Omental fat pad (tissue), 4 donors: ENCODE measurements around the gene MAPK9. TPM values are rescaled to one million over a fixed set of nuclear protein-coding genes. Genes with fewer than 3 reads are reported as not detected.

Source experiments
- ATAC-seq: fragments of 150-250 bp; one replicate; pipeline ENCODE4 v1.9.1; 2016; ENCODE audit warnings: mild to moderate bottlenecking, moderate library complexity; ENCODE audit not compliant: low FRiP score
- DNase-seq: peaks from one replicate; pipeline ENCODE4 v3.0.0-alpha.2; 2019; ENCODE audit warnings: low spot score
- total RNA-seq, 4 donors: library from RNA; depleted of rRNA; stranded (reverse); fragments of >200 nt; gene quantifications; one replicate each; pipeline ENCODE4 v1.1.0, GENCODE V29; 2016
- TF ChIP-seq, protein P1 (sequence below), 3 donors: fragments of 450-650 bp; IDR thresholded peaks; one replicate each; pipeline ENCODE4 v1.5.1; 2016 to 2017; ENCODE audit warnings: antibody characterized with exemption in 3 of 3, mild to moderate bottlenecking in 3 of 3, moderate library complexity in 2 of 3

MAPK9 gene
- total RNA-seq, 4 donors from 2014 or later = 18.6 to 31.6 (median 29.6) TPM

DNA sequence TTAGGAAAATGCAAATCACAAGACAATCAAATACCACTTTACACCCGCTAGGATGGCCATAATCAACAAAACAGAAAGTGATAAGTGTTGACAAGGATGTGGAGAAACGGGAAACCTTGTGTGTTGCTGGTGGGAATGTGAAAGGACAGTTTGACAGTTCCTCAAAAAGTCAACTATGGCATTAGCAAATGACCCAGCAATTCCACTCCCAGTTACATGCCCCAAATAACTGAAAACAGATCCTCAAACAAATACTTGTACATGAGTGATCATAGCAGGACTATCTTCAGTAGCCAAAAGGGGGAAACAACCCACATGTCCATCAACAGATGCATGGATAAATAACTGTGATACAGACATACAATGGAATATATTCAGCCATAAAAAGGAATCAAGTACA, 104.1 kb downstream of the MAPK9 start:
- DNase-seq (no peak), ATAC-seq (no peak)
- TF ChIP-seq, protein P1, sequence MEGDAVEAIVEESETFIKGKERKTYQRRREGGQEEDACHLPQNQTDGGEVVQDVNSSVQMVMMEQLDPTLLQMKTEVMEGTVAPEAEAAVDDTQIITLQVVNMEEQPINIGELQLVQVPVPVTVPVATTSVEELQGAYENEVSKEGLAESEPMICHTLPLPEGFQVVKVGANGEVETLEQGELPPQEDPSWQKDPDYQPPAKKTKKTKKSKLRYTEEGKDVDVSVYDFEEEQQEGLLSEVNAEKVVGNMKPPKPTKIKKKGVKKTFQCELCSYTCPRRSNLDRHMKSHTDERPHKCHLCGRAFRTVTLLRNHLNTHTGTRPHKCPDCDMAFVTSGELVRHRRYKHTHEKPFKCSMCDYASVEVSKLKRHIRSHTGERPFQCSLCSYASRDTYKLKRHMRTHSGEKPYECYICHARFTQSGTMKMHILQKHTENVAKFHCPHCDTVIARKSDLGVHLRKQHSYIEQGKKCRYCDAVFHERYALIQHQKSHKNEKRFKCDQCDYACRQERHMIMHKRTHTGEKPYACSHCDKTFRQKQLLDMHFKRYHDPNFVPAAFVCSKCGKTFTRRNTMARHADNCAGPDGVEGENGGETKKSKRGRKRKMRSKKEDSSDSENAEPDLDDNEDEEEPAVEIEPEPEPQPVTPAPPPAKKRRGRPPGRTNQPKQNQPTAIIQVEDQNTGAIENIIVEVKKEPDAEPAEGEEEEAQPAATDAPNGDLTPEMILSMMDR (IDR thresholded peaks at IDR 0.05) = no peak

Other genes with a start within 250 kb of the MAPK9 start
- gene RNF130, start 220.3 kb downstream of the MAPK9 start, total RNA-seq = 100 to 1,000 TPM; 150 to 170 (median 167) TPM
- gene RASGEF1C, start 82.9 kb downstream of the MAPK9 start, total RNA-seq = 1 to 10 TPM in 1 of 4 donors, under 1 TPM in 1, not detected in 2; 0.37 to 8.5 TPM
- gene GFPT2, start 61.3 kb upstream of the MAPK9 start, total RNA-seq = 100 to 1,000 TPM in 2 of 4 donors, 10 to 100 TPM in 2; 42.3 to 553 (median 270) TPM
- gene CNOT6, start 202.3 kb upstream of the MAPK9 start, total RNA-seq = 10 to 100 TPM; 11.3 to 15.1 (median 13.2) TPM